HG03432 (cell line): ENCODE data around the gene RSPH9.
A peak's percentile ranks its signal among the peaks of the same experiment; 100 is the strongest.

Source experiments
- ATAC-seq: cut with Tn5 transposase; IDR thresholded peaks from one replicate; pipeline ENCODE4 v1.9.1; 2021; ENCODE audit warnings: mild to moderate bottlenecking, moderate library complexity; ENCODE audit not compliant: unreplicated experiment

The RSPH9 gene

GRCh38 chr6:43667245-43668150 lies 22.7 kb downstream of the RSPH9 start:
- peak; percentile 44 for ATAC-seq

GRCh38 chr6:43668151-43669028 lies 23.6 kb downstream of the RSPH9 start:
- peak; percentile 72 for ATAC-seq

DNA sequence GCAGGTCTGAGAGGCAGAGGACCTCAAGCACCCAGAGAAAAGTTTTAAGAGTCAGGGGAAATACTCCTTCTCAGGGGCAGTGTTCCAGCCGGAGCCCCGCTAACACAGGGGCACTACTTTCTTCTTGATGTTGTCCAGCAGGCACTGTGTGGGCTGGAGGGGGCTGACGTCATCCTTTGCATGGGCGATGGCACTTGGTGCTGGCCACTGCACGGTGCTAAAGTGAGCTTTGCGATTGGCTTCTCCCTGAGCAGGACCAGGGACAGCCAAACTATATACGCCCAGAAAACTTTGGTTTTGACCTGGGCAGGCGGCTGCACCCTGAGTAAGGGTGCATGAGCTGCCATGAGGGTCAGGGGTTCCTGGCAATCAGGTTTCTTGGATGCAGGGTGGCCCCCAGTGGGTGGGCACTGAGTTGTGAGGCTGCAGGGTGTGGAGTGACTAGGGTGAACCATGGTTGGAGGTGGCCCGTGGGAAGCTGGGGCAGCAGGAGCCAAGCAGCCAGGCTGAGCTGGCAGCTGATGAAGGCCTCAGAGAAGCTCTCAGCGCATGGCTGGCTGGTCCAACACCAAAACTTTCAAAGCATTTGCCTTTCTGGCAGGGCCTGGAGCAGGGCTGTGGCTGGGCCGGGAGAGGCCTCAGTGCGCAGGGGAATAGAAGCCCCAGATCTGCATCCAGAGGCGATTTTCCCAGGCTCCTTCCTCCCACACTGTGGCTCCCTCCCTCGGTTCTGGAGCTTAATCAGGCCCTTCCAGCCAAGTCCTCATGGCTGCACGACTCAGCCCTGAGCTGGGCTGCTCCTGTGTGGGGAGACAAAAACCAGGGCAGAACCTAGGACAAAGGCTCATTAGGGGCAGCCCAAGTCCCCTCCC lies 24.4 kb downstream of the RSPH9 start:
- no peak for ATAC-seq

- ATAC-seq = no peak
These were observed 25.2 kb downstream of the RSPH9 start for GRCh38 chr6:43669922-43670622.

DNA sequence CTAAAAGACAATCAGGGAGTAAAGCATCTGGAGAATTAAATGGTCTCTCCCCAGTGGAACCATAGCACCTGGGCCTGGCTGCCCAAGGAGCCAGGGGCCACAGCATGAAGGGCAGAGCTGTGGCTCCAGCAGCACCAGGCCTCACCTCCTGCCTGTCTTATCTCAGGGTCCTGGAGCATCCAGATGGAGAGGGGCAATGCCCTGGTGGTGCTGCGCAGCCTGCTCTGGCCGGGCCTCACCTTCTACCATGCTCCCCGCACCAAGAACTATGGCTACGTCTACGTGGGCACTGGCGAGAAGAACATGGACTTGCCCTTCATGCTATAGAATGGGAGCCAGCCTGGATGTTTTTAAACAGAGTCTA lies 25.8 kb downstream of the RSPH9 start:
- no peak for ATAC-seq

DNA sequence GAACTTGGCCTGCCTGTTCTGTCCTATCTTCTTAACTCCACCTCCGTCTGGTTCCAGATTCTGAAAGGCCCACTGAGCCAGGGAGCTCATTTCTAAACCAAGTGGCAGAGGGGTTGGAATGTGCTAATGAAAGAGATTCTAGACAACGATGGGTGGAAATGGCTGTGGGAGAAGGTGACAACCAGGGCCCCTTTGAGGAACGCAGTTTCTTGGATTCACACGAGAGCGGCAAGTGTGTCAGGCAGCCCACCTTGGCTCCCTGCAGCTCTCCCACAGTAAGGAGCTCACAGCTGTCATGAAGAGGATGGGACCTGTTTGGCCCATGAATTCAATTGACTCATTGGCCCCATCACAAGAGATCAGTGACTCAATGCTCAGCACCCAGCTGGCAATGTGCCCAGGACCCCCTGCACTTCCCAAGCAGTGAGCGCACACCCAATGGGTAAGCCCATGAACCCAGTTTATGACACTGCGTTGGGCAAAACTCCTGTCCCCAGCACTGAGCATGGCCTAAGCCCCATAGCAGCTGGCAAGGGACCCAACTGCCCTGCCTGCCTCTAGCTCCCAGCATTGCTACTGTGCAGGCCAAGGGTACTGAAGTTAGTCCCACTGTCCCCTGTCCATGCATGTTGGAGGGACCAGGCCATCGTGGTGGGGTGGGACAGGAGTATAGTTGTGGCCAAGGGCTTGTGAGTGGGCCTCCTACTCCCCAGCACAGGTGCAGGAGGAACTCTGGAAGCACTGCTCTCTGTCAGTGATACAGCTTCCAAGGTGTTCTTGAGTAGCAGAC lies 26.4 kb downstream of the RSPH9 start:
- no peak for ATAC-seq

- ATAC-seq = no peak
These were observed 27.2 kb downstream of the RSPH9 start for GRCh38 chr6:43671801-43672690.

- no peak for ATAC-seq
These were observed 28.7 kb downstream of the RSPH9 start for GRCh38 chr6:43673444-43674084.

DNA sequence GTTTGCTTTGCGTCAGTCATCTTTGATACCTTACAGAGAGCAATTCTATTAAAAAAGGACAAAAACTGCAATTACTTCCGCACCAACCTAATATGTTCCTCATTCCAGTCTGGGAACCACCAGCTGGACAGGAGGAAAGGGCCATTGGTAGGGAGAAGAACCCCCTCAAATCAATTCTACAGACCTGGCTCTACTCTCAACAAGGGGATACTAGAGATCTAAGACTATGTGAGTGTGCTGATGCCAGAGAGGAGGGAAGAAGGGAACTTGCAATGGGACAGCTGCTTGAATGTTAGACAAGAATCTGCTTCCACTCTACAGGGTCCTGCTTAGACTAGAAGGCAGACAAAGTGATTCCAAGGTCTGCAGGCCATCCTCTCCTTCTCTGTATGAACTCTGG lies 29.5 kb downstream of the RSPH9 start:
- no peak for ATAC-seq

- no peak for ATAC-seq
These were observed 30.1 kb downstream of the RSPH9 start for GRCh38 chr6:43674921-43675320.

- ATAC-seq = no peak
These were observed 32.2 kb downstream of the RSPH9 start for GRCh38 chr6:43676962-43677606.

DNA sequence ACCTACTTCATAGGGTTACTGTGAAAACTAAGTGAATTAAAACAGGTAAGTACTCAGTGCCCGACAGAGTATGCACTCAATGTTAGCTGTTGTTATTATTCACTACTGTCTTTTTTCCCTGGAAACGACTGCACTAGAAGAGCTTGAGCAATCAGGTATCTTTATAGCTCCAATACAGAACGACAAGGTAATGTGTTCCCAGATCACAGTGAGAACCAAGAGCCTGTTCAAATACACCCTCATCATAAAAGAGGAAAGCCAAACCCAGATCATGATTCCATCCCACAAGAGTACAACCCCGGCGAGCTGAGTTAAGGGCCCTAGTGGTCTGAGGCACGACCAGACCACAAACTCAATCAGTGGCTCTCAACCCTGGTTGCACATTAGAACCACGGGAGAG lies 32.9 kb downstream of the RSPH9 start:
- no peak for ATAC-seq

- ATAC-seq = no peak
These were observed 33.5 kb downstream of the RSPH9 start for GRCh38 chr6:43678341-43678740.

DNA sequence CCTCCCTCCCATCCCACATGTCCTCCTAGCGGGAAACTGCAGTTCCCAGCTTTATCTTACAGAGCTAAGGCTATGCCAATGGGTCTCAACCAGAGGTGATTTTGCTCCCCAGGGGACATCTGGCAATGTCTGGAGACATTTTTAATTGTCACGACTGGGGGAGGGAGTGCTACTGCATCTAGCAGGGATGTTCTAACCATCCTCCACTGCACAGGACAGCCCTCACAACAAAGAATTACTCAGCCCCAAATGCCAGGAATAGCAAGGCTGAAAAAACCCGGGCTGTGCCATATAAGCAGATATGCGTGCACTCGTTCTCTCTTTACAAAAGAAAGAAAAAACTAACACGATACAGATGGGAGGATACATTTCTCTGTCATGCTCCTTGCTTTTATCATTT lies 34.2 kb downstream of the RSPH9 start:
- ATAC-seq = no peak

DNA sequence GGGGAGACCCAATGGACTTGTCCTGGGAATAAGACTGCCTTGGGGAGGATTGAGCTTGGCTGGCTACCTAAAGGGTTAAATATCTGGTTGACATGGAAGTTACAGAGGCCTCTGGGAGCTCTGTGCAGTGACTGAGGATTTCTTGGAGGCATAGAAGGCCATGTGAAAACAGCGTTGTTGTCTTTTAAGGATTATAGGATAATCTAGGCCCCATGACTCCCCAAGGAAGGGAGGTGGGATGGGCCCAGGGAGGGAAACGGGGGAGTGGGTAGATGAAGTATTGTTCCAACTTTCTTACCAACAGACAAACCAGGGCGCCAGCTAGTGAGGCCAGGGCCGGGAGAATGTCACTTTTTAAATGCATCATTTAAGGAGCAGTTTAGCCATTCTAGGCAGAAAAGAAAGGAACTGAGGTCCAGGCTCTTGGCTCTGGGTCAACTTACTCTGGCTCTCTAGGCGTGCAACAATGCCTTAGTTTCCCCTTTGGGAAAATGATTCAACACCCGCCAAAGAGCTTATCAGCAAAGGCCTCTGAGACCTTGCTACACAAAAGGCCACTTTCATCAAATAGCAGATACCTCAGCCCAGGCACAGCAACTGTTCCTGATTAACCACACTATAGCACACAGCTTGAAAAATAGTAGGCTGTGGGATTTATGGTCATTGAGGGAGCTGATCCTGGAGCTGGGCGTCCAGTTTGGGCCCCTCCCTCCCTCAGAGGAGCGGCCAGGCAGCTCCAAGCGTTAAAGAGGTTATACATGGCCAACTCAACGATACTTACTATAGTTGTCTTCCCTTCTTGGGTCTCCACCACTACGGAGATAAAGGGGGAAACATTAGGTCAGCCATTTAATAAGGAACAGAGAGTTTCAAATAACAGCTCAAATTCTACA lies 35.7 kb downstream of the RSPH9 start:
- no peak for ATAC-seq

DNA sequence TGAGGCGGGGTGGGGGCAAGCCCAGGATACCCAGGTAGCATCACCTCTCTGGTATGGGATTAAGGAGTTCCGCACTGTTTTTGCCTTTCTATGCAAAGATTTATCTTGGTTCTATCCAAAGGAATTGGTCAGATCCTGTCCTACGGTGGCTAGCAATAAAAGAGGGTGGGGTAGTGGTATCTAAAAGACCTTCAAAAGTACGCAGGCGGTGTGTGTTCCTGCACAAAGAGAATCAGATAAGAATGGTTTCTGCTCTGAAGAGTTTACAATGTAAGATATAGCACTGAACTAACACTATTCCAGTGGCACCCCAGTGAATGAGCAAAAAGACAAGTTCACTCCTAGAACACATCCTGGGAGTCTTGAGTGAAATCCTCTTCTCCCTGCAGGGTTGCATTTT lies 36.5 kb downstream of the RSPH9 start:
- no peak for ATAC-seq
